Measurements from ENCODE around the gene LTB.

- no peak for TF ChIP-seq CTCF (conservative IDR thresholded peaks at IDR 0.05; ENCODE audit: low read depth, low read length)
- TF ChIP-seq EZH2 (IDR thresholded peaks at IDR 0.05; ENCODE audit: borderline replicate concordance, low read depth, low read length, poor library complexity, severe bottlenecking), result no peak
These were observed 32.7 kb upstream of the LTB start, which contains the start of gene AIF1 for GRCh38 chr6:31614684-31615578.

All from A673 (cell line).